NCI-H82 treated with DMSO at 0.1 percent for 48 hours (cell line): ENCODE results near the gene USP19.

Experiments used
- DNase-seq: peaks from one replicate; lab custom pipeline; 2025; ENCODE audit not compliant: unreplicated experiment; lab: John Stamatoyannopoulos, UW

Gene USP19

DNA sequence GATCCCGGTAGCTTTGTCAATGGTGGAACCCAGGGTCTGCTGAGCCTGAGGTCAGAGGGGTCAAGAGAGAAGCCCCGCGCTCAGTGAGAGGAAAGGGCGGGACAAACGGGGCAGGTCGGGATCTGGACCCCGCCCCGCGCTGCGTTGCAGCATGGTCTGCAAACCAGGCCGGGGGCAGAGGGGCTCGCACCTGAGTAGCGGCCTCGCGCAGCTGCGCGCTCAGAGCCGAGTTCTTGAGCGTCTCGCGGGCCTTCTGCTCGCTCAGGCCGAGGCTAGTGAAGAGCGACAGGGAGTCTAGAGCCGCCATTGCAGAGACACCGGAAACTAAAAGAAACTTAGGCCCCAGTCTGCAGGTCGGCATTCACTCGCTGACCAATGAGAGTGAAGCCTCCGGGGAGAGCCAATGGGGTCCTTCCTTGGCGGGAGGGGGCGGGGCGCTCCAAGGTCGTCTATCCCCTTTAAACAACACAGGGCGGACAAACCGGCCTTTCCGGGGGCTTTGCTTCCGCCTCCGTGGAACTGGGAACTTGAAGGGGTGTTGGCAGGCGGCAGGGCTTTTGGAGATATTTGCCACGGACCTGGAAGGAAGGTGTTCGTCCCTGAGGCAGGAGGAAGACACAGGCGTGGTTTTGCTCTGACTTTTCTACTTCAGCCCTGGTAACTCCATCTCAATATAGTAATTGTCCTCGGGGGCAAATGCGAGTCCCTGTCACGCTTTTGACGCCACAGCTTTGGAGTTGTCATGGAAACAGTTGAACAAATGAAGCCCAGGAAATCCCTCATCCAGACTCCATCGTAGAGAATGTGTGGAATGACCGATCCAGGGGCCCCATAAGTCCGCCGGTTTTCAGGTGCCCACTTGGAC lies 16.0 kb downstream of the USP19 start, which contains the start of gene QARS1:
QARS1 (minus strand) TSS at position 331 of the 865 bp plus-strand sequence; CDS start at position 307, 24 bp downstream.
- peak; percentile 64 for DNase-seq

DNA sequence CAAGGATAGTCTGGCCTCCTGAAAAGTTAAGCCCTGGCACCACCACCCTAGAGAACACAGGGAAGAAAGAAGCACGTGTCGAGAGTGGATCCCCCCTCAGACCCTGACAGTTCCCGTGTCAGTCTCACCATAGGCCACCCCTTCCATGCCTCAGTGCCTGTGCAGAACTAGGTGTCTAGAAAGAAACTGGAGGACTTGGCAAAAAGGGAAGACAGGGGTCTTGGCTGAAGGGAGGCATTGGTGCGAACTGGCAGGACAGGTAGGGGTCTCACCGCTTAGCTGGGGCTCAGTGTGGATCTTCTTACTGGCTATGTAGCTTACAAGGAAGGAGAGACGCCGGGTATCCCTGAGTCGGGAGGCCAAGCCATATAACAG lies 16.6 kb downstream of the USP19 start:
- no peak for DNase-seq

DNA sequence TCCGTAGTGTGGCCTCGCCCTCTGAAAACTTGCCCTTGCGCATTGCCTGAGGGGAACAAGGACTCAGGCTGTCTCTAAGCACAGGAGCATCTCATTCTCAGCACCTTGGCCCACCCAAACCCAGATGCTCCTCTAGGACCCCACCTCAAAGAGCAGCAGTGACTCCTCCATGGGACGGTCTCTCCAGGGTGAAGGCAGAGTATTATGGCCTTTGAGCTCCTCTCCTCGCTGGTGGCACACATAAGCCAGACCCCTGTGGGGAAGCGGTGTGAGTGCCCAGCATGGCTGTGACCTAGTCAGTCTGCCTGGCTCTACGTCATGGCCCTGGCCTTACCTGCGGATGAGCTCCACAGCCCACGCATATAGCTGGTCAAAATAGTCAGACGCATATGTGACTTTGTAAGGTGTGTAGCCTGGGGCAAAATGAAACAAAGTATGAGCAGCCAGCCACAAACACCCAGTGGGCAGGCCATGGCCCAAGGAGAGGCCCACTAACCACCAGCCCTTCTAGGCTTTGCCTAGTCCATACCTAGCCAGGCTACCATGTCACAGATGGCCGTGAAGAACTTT lies 20.5 kb downstream of the USP19 start:
- no peak for DNase-seq

DNA sequence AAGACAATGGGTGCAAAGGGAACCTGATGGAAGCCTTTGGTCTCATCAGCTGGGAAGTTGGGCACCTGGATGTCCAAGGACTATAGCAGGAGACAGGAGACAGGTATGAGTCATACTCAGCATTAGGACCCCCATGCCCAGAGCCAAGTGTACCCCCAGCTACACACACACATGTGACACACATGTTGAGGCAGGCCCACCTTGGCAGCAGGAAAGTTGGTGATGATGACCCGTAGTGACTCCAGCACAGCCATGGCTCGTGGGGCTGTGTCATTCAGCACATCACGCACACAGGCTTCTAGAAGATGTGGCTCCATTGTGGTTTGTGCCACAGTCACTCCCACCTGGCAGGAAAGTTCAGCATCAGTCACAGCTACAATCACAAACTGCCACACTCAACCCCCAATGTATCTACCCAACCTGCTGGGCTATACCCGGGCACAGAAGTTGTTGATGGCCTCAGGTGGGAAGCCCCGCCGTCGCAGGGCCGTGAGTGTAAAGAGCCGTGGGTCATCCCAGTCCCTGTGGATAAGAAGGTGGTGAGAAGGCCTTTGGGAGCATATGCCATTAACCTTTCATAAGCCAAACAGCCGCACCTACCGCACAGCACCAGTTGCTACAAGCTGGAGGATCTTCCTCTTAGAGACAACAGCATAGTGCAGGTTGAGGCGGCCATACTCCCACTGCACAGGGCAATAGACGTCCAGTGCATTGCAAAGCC lies 21.6 kb downstream of the USP19 start:
- no peak for DNase-seq

DNA sequence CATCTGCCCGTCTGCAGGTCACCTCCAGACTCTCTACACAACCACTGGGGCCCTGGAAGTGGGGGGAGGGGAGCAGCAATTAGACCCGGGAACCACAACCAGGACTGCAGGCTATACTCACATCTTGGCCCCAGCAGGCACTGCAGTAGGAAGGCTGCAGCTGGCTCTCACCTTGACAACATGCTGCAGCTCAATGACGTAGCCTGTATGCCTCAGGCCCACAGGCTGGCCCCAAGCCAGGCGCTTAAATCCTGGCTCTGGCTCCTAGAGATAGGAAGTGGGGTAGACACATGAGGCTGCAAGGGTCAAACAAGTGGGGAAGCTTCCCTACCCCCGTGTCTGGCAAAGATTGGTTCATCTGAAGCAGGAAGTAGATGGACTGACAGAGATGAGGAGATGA lies 22.2 kb downstream of the USP19 start:
- DNase-seq = no peak

DNA sequence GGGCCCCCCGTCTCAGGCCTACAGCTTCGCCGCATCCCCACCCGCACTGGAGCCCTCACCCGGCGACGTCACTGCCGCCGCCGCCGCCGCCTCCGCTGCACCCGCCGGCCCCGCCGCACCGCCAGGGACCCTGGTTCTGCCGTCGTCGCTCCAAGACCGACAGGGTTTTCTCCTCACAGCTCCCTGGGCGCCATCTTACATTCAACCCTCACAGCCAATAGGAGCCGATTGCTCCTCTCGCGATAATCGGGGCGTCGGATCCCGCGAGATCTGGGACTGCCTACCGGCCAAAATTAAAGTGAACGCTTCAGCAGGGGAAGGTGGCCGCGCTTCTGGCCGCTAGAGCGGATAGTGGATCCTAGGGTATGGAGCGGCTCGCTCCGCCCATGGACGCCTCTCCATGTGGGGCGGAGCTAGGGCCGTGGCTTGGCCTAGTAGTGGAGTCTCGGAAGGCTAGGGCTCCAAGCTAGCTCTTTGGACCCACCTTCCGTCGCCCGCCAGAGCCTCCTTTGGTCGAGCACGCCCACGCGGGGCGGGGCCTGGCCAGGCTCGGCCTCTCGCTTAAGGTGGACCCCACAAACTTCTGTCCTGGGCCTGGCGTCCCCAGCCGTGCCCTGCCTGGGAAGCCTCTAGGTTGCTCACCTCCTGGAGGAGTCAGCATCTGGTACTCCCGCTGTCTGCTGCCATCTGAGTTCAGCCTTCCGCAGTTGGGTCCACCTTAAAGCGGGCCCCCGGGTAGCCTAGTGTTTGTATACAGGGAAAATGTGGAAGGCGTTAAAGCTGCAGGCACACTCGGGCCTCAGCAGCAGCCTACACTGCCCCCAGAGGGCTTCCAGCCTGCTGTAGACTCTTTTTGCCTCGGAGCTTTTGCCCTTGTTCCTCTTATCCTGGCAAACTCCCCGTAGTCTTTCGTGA lies 26.5 kb downstream of the USP19 start, which contains the start of gene QRICH1:
QRICH1 (minus strand) TSS at position 219 of the 915 bp plus-strand sequence. CDS start 17,054 bp downstream, outside the sequence.
- peak; percentile 89 for DNase-seq

DNA sequence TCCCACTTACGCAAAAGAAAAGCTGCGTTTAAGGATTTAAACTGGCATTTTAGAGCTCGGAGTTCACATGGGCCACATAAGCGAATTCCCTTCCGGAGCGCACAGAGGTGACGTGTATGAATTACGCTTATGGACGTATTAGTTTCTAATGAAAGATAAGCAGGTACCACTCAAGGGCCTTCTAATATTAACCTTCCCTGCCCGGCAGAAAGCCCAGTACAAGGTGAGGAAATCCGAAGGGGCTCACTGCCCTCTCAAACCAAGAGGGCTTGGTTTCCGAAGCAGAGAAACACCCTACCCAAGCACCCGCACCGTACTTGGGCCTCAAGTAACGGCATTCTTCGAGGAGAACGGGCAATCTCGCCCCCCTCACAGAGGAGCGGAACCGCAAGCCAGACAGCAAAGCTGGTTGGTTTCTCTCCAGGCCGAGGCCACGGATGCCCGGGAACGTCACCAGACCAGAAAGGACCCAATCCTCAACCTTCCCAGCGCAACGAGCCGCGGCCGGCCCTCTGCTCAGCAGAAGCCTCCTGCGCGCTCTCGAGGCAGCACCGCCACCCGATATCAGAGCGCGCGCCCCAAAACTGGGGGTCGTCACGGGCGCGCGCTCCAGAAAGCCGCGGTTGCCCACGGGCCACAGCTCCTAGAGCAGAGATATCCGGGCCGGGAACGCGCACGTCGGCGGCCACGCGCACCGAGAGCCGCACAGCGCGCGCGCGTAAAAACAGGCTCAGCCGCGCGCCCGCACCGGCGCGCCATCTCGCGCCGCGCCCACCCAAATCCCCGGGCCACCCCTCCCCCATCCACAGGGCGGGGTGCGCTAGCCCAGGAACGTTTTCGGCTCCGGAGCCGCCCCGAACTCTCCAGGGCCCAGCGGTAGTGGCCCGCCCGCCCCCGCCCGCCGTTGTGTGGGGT lies 27.4 kb downstream of the USP19 start:
- peak; percentile 20 for DNase-seq

DNA sequence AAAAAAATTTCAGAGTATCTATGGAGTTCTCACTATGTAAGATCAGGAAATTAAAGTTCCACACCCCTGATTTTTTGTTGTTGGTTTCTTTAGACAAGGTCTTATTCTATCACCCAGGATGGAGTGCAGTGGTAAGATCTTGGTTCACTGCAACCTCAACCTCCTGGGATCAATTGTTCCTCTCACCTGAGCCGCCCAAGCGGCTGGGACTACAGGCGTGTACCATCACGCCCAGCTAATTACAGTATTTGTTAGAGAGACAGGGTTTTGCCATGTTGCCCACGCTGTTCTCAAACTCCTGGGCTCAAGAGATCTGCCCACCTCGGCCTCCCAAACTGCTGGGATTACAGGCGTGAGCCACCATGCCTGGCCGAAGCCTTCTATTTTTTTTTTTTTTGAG lies 39.2 kb downstream of the USP19 start:
- no peak for DNase-seq

DNA sequence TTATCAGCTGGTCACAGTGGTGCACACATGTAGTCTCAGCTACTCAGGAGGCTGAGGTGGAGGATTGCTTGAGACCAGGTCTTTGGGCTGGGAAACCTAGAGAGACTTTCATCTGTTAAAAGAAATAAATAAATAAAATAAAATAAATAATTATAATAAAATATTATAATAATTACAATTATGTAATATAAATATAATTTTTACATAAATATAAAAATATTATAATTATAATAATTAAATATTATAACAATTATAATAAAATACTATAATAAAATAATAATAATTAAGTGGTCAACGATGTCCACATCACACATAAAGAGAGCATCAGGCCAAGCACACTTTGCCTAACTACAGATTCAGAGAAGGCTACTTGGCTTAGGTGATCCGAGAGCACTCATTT lies 41.4 kb downstream of the USP19 start:
- no peak for DNase-seq

DNA sequence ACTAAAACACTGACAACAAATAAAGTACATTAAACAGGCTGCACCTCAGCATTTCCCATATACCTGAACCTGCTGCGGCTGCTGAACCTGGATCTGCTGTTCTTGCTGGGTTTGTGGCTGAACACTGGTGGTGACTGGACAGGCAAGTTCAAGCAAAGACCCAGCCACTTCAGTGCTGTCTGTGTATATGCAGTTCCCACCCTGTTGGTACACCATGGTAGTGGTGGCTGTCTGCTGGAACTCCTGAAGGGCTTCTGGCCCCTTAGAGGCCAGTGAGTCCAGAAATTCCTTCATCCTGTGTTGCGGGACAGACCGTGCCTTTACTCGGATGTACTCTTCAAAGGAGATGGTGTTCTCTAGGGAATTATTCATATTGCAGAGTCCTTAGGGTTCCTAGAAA lies 44.0 kb downstream of the USP19 start:
- DNase-seq = no peak

DNA sequence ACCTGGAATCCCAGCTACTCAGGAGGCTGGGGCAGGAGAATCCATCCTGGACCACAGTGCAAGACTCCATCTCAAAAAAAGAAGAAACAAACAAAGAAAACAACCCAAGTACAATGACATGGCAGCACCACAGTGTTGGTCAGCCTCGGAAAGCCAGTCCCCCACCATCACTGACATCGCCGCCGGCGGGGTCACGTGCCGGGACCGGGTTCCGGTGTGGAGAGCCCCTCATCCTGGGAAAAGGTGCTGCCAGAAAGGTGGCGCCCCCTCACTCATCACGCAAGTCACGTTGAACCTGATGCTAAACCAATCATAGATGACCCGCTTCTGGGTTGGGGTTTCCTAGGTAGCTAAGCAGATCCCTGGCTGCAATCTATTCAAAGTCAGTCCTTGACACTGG lies 44.5 kb downstream of the USP19 start:
- DNase-seq = no peak
